ENCODE measurements around the gene GRIP1.

- TF ChIP-seq, protein P1, sequence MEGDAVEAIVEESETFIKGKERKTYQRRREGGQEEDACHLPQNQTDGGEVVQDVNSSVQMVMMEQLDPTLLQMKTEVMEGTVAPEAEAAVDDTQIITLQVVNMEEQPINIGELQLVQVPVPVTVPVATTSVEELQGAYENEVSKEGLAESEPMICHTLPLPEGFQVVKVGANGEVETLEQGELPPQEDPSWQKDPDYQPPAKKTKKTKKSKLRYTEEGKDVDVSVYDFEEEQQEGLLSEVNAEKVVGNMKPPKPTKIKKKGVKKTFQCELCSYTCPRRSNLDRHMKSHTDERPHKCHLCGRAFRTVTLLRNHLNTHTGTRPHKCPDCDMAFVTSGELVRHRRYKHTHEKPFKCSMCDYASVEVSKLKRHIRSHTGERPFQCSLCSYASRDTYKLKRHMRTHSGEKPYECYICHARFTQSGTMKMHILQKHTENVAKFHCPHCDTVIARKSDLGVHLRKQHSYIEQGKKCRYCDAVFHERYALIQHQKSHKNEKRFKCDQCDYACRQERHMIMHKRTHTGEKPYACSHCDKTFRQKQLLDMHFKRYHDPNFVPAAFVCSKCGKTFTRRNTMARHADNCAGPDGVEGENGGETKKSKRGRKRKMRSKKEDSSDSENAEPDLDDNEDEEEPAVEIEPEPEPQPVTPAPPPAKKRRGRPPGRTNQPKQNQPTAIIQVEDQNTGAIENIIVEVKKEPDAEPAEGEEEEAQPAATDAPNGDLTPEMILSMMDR (IDR thresholded peaks at IDR 0.05; ENCODE audit: borderline replicate concordance, extremely low read depth, low read length, poor library complexity, severe bottlenecking), result no peak
- TF ChIP-seq EZH2 (IDR thresholded peaks at IDR 0.05; ENCODE audit: borderline replicate concordance, low read depth, low read length, severe bottlenecking), result no peak
These were observed 275.1 kb downstream of the GRIP1 start for GRCh38 chr12:66403746-66404145.

Data from DND-41 (cell line).